AML-193 (cell line): ENCODE data around the gene FYCO1.

ENCODE experiments used
- DNase-seq, 2 experiments: peaks; one replicate each; lab custom pipeline; 2025; lab: John Stamatoyannopoulos, UW

Gene FYCO1

DNA sequence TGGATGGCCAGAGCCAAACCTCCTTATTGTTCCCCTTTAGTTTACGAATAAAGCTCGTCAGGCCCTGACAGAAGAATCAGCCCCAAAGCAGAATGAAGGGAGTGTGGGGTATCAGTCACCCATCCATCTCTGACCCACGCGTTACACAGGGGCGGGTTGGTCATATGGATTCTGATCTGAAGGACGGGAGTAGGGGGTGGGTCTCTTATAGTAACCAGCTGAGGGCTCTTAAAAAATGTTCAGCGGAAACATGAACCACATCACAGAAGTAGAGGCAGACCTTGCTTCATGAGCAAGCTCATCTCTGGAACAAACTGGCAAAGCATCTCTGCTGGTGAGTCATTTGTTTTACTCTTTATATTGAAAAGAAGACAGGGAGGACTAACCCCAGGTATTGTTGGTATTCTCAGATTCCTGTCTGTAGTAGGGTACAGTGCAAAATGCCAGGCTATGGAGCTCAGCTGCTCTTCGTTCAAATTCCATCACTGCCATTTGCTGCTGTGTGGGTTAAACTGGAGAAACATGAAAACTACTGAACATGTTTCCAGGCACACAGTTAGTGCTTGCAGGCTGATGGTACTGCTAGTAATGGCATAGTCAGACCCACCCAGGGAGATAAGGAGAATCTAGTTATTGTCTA, 52.3 kb downstream of the FYCO1 start, which contains the start of gene CXCR6:
Gene CXCR6 (plus strand): TSS at position 258 of the 640 bp plus-strand sequence. CDS start 3,018 bp downstream, outside the sequence.
- no peak for DNase-seq

DNA sequence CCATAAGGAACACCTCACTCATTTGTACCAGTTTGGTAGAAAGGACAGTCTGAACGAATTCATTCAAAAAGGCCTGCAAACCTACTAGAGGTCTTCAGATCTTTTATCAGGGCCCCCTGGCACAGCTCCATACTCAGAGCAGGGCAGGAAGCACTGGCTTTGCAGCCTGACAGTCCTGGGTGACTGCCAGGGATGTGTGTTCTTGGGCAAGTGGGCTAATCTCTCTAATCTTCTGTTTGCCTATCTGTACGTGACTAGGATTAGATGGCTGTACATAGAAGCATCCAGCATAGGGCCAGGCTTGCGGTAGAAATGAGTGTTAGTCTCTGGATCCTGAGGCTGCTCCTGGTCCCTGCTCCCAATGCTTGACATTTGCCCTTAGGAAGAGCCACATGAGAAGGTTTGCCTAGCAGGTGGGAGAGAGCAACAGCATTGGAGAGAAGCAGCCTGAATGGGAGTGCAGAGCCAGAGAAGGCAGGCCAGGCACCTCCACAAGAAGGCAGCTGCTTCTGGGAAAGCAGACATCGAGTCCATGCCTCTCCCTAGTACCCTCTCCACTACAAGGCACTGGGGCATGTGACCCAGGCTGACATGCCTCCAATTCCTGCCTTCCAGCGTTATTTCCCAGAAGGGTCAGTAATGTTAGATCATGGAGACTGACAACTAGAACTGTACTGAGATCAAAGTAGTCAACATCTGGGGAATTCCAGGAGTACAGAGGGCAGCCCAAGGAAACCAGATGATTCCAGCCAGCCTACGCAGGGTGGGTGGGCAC, 53.4 kb downstream of the FYCO1 start:
- DNase-seq = no peak

DNA sequence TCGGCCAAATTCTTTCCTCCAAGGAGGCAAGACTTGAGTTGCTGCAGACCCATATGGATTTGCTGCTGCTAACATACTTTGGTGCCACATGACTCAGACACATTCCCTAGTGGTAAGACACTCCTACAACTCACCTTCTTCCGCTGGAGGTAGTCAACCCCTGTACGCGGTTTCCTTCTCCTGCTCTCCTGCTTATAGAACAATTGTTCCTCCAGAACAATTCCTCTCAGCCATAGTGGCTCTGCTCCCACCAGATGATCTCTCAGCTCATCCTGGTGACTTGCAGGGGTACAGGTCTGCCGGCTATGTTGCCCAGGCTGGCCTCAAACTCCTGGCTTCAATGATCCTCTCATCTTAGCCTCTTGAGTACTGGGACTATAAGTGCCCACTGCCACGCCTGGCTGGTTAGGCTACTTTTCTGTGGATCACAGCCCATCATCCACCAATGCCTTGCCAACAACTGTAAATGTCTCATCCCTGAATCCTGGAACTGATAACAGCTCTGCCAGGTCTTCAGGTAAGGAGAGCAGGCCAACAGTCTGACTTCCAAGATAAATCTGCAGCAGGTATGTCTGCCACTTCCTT, 54.8 kb downstream of the FYCO1 start:
- no peak for DNase-seq

DNA sequence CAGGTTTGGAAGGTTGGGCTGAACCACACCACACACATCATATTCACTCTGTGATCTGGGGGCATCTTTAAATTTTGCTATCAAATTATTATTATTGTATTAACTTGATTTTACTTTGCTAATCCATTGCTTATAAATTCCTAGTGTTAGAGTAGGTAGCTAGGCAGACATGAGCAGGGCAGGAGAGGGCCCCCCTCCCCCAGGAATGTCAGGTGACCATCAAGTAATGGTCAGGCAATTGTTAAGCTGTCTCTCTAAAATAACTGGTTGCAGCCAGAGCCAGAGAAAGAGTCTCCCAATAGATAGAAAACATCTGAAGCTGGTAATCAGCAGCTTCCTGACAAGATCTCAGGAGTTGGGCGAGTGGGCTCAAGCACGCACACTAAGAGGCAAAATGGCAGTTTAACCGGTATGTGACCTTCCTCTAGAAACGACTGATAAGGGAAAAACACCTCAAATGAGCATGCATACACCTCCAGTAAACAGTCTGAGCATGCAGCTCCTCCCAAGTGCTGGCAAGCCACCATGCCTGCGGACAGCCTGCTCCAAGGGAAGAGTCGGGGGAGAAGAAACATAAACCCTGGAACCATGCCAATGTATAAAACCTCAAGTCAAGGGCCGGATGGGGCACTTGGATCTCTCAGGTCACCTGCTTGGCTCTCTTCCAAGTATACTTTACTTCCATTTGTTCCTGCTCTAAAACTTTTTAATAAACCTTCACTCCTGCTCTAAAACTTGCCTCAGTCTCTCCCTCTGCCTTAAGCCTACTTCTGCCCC, 55.4 kb downstream of the FYCO1 start:
- no peak for DNase-seq

DNA sequence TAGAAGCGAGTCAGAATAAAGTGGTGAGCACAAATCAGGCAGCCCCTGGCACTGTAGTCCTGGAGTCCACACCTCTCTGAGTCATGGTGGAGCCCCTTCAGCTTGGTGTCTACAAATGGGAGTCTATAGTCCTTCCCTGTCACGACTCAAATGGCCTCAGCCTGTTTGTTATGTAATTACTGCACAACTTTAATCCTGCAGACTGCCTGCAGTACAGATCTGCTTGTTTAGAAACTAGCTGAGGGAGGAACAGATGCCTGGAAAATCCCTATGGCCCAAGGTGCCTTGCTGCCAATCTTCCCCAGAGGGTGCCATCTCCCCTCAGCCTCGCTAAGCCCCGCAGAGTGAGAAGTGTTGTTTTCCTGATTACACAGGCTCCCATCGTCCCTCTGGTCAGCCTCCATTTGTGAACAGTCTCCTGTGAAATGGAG, 56.3 kb downstream of the FYCO1 start:
- DNase-seq = no peak

DNA sequence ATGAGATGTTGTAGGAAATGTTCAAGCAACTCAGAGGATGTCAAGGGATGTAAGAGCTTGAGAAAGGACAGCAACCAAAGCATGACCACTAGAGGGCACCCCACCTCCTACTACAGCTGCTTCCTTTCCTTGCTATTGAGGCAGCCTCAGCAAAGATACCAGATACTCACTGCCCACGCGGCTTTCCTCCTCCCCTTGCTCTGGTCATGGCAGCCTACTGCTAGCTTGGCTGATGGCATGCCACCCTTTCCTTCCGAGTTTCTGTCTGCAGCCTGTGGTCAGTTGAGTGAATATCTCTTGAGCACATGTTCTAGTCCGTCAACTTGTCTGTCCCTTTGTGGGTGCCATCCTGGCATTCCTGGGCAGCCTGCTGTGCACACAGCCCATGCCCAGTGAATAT, 56.8 kb downstream of the FYCO1 start:
- DNase-seq = peak; percentile 91 to 93

DNA sequence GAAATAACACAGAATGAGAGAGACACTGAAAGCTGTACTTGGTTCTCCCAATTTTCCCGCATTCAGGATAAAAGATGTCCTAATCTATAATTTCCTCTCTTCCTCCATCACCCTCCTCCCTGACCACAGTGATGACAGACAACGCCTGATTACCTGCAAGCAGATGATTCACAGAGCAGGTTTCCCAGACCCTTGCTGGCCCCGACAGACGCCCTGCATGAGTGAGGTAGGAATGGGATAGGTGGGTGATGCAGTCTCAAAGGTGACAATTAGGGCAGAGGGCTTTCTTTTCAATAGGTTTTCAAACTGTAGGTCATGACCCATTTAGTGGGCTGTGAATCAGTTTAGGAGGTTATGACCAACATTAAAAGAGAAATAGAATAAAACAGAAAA, 57.6 kb downstream of the FYCO1 start:
- no peak for DNase-seq

DNA sequence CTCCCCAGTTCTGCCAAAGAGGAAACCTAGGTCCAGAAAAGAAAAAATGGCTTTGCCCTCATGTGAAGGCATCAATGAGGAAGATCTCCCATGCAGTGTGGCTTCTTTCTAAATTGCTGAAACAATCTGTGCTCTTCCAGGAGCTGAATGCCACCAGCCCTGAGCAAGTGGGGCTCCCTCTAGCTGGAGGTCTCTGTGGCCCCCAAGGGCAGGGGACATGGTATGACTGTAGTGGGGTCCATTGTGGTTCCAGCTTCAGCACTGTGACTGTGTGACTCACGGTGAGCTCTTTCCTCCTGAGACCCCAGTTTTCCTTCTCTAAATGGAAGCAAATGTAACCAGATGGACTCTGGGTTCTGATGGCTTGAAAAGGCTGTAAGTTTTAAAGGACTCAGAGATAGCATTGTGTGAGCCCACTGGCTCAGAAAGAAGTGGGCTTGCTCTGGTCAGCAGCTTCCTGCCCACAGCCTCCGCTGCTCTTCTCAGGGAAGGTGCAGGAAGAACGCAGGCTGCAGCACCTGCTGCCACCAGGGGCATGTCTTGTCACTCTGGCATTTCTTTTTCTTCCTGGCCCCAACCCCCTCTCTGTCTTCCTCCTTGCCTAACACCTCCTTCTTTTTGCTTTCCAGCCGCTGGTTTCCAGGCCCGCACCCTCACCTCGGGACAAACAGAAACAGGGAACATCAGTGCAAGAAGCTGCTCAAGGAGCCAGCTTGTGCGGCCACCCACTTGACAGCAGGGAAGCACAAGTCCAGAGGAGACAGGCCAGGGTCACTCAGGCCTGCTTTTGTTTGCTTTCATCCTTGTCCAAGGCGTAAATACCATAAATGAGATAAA, 58.2 kb downstream of the FYCO1 start:
- no peak for DNase-seq

DNA sequence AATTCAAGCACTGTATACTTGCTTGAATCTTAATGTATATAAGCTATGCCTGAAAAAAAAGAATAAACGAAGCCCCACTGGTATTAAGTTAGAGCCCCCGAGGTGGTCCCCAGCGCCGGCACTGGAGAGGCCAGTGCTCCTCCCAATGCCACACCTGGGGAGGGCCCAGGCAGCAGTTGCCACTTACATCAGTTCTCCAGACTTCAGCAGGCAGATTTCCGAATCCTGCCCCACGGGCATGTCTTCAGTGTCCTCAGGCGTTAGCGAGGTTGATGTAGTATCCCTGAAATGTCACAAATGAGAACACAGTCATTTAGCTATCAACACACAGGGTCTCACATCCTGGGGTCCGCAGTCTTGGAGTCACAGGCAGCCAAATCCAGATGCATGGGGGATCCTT, 59.4 kb downstream of the FYCO1 start:
- no peak for DNase-seq

DNA sequence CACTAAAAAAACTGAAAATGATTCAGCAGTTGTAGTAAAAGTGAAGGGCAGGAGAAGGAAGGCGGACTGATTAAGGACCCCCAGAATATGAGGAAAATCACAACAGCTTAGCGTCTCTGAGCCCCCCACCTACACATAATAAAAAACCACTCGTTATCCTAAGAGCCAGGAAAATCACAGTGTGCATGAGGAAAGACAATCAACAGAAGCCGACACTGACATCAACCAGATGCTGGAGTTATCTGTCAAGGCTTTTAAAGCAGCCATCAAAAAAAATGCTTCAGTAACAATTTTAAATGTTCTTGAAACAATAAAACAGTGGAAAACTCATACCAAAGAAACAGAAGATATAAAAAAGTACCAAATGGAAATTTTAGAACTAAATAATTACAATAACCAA, 62.0 kb downstream of the FYCO1 start:
- no peak for DNase-seq

DNA sequence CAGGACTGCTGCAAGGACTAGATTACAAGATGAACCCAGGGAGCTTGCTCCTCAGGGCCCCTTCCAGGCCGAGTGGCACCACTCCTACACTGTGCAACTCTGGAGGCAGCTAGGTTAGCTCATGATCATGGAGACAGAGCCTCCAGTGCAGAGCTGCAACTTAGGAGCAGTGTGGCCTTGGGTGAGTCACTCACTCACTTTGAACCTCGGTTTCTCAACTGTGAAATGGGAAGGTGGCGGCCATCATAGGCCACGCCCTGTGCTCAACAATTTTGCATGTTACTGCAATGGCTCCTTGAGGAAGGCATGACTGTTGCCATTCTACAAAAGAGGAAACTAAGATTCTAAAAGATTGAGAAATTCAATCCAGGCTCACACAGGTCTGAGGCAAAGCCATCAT, 63.5 kb downstream of the FYCO1 start:
- DNase-seq = peak; percentile 37 to 62

DNA sequence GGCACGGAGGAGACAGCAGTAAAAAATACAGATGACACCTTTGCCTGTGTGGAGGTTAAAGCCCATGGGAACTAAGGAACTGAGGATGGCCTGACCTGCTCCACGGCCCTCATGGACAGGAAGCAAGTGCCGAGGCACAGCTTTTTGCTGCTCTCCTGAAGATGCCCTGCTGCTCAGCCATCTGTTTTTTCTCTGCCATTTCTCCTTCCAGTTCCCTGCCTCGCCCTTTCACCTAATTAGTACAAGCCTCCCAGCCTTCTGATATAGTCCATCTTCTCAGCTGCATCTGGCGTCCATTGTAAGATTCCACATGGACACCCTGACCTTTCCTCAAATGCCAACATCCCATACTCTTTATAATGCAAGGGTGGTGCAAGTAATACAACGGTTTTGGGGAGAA, 64.1 kb downstream of the FYCO1 start:
- DNase-seq = no peak

DNA sequence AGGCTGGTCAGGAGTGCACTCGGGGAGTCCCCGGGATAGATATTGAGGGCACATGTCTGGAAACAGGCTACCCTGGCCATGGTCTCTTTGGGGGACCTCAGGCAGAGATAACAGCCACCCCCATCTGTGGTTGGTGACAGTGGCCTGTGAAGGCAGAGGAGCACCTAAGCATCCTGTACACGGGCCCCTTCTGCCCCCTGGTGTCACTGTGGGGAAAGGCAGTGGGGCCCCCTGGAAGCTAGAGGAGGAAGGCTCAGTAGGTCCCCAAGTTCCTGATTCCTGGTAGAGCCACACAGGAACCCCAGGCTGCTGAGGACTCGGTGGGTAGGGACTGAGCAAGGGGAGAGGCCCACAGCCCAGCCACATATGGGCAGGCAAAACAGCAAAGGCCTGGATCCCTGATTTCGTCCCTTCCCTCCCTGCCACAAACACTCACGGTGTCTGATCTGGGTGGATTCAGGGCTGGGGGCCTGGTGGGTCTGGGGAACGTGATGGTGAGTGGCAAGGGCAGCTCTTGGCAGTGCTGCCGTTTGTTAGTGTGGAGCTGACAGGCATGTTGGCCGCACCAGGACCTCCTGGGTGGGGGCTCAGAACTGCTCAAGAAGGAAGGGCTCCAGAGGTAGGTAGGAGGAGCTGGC, 66.5 kb downstream of the FYCO1 start:
- DNase-seq = peak; percentile 7 to 34

DNA sequence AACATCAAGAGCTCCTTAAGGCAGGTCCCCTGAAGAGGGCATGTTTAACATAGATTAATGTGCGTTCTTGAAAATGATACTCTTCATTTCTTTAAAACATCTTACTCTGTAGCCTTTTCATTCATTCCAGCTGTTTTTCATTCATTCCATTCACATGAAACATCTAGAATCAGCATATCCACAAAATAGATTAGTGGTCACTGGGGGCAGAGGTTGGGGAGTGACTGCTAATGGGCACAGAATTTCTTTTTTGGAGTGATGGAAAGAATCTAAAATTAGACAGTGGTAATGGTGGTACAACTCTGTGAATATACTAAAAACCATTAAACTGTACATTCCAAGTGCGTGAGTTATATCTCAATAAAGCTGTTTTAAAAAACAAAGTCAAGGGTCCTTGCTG, 67.7 kb downstream of the FYCO1 start:
- DNase-seq = no peak

DNA sequence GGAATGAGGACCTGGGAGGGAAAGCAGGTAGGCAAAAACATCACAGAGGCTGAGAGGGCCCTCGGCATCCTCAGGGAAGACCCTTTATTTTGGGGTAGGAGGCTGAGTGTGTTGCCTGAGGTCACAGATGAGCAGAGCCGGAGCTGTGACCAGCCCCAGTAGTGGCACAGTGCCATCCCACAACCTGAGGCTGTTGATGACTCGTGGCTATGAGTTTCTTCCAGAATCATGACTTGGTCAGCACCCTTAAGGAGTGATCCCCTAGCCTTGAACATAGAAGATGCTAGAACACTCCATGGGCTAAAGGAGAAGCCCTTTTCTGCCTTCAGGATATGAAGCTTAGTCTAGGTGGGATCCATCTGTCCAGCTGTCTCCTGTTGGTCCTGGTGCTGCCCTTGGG, 71.9 kb downstream of the FYCO1 start:
- peak in 1 of 2 experiments; percentile 3 for DNase-seq

DNA sequence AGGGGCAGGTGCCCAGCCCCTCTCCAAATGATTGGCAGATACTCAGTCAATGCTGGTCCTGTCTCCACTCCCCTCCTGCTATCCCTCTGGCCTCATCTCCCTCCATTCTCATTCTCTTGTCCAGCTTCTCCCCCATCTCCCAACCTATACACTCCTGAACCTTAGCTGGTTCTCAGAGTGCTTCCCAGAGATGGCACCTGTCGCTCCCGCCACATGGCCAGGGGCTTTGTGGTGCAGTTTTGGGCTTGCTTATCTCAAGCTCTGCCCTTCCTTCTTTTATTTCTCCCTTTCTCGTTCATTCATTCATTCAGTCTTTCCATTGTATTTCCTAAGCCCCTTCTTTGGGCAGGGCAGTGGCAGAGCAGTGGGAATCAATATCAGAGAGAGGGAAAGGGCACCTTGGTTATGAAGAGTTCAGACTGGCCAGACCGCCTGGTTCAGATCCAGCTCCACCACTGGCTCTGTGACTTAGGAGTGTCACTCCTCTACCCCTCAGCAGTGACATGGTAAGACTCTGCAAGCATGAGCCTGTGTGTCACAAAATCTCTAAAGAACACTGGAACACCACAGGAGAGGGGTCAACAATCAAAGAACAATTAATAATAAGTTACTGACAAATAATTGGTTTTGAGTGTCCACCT, 72.6 kb downstream of the FYCO1 start:
- no peak for DNase-seq

DNA sequence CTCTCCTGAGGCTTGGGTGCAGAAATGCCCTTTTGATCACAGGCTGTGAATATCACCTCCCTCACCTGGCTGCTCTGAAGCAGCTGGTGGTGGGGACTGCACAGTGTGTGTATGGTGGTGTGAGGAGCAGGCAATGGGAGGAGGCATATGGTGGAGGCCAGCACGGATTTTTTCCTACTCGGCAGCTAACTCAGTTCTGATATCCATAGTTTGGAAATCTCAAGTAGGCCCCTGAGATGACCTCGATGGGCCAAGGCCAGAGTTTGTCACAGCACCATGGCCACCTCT, 73.6 kb downstream of the FYCO1 start:
- no peak for DNase-seq

DNA sequence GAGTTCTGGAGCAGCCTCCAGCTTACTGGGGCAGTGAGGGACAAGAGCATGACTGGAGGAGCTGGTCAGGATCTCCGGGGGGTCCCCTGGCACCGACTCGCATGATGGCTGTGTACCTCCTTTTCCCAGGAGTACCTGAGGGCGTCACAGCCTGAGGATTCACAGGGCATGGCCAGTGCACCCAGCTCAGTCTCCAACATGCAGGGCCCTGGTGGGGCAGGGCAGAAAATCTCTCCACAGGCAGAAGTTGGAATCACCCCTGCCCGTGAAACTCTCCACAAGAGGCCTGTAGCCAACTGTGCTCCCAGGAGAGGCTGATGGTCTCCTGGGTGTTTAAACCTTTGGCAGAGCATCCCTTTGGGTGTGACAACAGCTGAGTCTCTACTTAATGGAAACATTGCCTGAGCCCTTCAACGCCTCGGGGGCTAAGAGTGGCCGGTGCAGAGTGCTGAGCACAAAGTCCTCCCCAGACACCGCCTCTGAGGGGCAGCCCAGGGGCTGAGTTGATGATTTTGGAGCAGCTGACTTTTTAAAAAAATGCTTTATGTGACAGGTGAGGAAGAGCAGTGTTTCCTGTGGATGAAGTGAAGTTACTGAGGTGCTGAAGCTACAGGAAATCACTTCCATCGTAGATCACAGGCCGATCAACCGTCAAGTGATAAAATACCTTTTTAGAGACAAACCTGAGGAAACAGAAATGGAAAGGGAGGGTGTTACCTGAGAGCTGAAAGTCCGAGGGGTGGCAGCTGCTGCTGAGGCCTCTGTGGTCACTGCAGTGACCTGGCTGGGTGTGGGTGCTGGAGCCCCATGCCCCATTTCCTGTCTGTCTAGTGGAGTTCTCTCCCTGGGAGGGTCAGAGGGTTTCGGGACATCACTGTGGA, 74.2 kb downstream of the FYCO1 start:
- no peak for DNase-seq

DNA sequence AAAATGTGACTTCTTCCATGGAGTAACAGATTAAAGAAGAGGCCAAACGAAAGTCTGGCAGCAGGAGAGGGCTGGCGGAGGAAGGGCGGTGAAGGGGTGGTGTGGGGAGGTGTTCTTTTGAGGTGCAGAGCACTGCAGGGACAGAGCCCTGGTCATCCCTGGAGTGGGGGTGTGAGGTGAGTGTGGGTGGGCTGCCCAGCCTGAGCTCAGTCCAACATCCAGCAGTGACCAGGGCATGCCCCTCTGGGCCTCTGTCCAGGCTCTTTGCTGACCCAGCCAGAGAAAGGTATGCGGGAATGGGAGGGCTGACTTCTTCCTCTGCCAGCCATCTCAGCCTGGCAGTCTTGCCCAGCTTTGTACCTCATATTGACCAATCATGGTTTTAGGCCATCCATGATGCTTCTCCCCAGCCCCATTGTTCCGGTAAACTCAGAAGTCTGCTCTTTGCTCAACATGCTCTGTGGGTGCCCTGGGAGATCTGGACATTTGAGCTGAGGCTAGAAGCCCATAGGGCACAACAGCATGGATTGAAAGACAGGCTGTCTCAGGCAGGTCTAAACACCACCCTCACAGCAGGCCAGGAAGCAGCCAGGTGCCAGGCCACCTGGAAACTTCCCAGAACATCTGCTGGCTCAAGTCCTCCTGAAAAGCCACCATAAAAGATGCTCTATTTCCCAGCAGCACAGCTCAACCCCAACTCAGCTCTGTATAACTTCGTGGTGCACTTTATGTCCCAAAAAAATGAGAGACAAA, 78.3 kb downstream of the FYCO1 start:
- DNase-seq = no peak
